NCI-H128 (cell line): ENCODE results near the gene ATAD3B.
"Not testable (repeated sequence)": the region's sequence is repeated elsewhere in the genome, so short reads cannot be mapped to it uniquely, and the experiment has no call there.

ENCODE experiments used
- DNase-seq: peaks from one replicate; lab custom pipeline; 2025; ENCODE audit not compliant: unreplicated experiment; lab: John Stamatoyannopoulos, UW

ATAD3B gene

DNA sequence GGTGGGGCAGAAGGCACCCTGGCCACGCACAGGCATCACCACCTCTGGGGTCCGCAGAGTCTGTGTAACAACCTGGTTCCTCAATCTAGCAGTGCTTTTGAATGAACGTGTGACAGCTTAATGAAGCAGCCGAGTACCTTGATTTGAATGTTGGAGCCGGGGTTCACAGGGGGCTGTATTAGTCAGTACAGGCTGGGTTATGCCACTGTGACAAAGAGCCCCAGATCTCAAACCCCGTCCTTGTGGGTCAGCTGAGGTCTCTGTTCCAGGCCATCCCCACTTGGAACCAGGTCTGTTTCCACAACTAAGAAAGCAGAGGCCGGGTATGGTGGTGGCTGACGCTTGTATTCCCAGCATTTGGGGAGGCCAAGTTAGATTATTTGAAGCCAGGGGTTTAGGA lies 58.4 kb downstream of the ATAD3B start:
- DNase-seq, result no peak

DNA sequence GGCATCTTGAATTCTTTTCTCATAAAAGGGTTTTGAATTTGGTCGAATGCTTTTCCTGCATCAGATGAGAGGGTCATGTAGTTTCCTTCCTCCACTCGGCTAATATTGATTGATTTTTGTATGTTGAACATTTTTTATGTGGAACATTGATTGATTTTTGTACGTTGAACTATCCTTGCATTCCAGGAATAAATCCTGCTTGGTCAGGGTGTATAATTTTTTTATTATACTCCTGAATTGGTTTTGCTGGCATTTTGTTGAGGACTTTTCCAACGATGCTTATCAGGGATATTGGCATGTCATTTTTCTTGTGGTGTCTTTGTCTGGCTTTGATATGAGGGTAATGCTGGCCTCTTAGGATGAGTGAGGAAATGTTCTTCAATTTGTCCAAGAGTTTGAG lies 60.4 kb downstream of the ATAD3B start:
- DNase-seq, result no peak

GRCh38 chr1:1533176-1533893 lies 61.8 kb downstream of the ATAD3B start:
- not testable (repeated sequence) for DNase-seq

- not testable (repeated sequence) for DNase-seq
These were observed 62.3 kb downstream of the ATAD3B start for GRCh38 chr1:1533894-1534291.

DNA sequence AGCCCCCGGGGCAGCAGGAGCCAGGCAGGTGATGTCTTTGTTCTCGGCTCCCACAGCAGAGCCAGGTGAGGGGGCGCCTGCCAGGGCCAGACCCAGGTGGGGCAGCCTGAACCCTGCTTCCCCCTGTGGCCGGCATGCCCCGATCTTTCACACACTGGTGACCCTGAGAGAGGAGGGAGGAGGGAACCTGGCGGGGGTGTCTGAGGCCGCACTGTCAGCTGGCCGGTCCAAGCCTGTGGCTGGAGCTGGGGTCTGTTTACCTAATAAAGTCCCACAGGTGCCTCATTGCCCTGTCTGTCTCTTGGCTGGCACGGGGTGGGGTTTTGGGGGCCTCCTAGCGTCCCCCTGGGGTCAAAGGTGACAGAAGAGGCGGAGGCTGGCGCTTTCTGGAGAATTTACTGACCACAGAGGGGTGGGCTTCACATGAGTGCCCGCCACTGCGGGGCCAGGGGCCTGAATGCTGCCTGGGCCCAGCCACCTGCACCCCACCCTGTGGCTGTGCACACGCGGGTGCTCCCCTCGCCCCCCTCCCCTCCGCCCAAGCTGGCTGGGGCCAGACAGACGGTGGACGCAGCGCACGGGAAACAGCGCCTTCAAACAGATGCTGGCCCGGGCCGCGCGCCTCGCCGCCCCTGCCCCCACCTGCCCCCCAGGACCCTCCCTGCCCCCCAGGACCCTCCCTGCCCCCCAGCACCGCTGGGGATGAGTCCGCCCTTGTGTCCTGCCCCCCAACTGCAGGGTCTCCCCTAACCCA lies 63.0 kb downstream of the ATAD3B start:
- DNase-seq, result no peak

DNA sequence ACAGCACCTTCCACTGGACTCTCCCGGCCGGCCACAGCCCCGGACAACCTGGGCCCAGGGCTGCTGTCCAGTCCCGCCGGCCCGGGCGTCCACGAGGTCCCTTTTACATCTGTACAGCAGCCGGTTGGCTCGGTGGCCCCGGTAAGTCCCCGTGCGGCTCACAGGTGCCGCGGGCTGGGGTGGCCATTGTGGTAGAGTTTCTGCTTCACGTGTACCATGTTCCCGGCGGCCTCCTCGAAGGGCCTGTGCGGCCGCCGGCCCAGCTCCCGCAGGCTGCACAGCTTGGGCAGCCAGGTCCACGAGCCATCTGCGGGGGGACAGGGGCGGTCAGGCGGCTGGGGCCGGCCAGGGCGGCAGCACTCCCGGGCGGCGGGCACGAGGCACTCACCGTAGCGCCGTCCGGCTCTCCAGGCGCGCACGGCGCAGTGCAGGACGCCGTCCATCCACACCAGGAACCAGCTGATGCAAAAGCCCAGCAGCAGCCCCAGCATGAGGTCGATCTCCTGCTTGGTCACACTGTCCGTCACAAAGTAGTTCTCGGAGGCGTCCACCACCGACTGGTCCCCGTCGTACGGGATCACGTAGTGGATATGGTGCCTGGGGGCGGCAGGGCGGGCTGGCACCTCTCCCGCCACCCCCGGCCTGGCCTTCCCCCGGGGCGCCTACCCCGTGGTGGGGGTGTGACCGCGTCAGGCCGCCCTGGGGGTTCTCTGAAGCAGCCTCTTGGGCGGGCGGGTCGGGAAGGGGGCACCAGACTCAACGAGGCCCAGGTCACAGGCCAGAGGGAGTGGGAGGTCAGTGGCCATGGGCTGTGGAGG lies 63.8 kb downstream of the ATAD3B start:
- DNase-seq, result no peak

- no peak for DNase-seq
These were observed 64.7 kb downstream of the ATAD3B start for GRCh38 chr1:1536019-1536937.

- no peak for DNase-seq
These were observed 65.5 kb downstream of the ATAD3B start for GRCh38 chr1:1536938-1537546.

GRCh38 chr1:1537626-1538250 lies 66.2 kb downstream of the ATAD3B start:
- DNase-seq, result no peak

GRCh38 chr1:1538334-1538733 lies 66.8 kb downstream of the ATAD3B start:
- no peak for DNase-seq

- DNase-seq, result no peak
These were observed 67.4 kb downstream of the ATAD3B start for GRCh38 chr1:1538989-1539309.

GRCh38 chr1:1539310-1540089 lies 67.9 kb downstream of the ATAD3B start:
- DNase-seq, result no peak

DNA sequence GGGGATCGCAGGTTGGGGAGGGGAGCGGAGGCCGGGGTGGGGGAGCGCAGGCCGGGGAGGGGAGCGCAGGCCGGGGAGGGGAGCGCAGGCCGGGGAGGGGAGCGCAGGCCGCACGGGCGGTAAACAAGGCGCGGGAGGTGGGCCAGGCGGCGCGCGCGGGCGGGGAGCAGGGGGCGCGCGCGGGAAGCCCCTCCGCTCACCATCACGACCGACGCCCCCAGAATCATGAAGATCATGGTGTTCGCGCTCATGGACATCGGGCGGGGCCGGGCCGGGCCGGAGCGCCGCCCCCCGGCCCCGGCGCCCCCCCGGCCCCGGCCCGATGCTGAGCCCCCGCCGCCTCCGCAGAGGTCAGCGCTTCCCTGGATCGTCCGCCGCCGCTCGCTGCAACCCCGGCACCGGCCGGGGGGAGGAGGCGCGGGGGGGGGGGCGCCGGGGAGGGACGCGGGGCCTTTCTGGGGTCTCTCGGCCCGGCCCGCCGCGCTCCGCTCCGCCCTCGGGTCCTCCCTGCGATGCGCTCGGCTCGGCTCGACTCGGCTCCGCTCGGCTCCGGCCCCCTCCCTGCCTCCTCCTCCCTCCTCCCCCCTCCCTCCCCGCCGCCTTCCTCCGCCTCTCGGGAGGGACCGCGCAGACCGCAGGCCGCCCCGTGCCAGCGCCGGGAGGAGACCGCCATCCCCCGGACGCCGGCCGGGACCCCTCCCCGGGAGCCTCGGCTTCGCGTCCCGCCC lies 68.7 kb downstream of the ATAD3B start, which contains the start of gene TMEM240:
TSS of gene TMEM240 (minus strand) at position 535 of the 728 bp plus-strand sequence. CDS start at position 257, 278 bp downstream.
- DNase-seq, result no peak

- no peak for DNase-seq
These were observed 69.5 kb downstream of the ATAD3B start for GRCh38 chr1:1540818-1541628.

- DNase-seq, result no peak
These were observed 70.6 kb downstream of the ATAD3B start for GRCh38 chr1:1541956-1542765.
